Common myeloid progenitor, CD34-positive (primary cell): ENCODE data around the gene SH3YL1.
A peak's percentile ranks its signal among the peaks of the same experiment; 100 is the strongest.

ENCODE experiments used
- CTCF ChIA-PET: fragments of 350-600 bp; sonication (Branson Sonifier 250); formaldehyde crosslinking; loops from one replicate; lab custom pipeline; 2021; ENCODE audit warnings: antibody characterized with exemption; lab: Charles Lee
- POLR2A ChIA-PET: fragments of 350-600 bp; sonication (Branson Sonifier 250); formaldehyde crosslinking; loops from one replicate; lab custom pipeline; 2021; ENCODE audit warnings: antibody characterized with exemption; lab: Charles Lee
- DNase-seq, 3 donors: peaks; one replicate each; pipeline versions ENCODE4 v3.0.0 to v3.0.0-alpha.2; 2013
- H3K27ac ChIP-seq, 2 experiments: 1 replicate in 1 of 2; 2 replicates in 1 of 2; pipeline ENCODE4 v1.7.0; 2013; ENCODE audit warnings: inconsistent platforms in 2 of 2, low read length in 2 of 2, mild to moderate bottlenecking in 2 of 2, low read depth in 1 of 2, moderate library complexity in 1 of 2; ENCODE audit not compliant: severe bottlenecking in 2 of 2, insufficient read depth in 1 of 2, poor library complexity in 1 of 2
- H3K27me3 ChIP-seq, 5 experiments: replicated peaks in 2 of 5; 1 replicate in 3 of 5; 2 replicates in 2 of 5; pipeline versions ENCODE4 v1.6.1 to v1.7.0; 2013; ENCODE audit warnings: low read length in 4 of 5, mild to moderate bottlenecking in 2 of 5, moderate library complexity in 2 of 5, inconsistent platforms in 1 of 5; ENCODE audit not compliant: insufficient read depth in 5 of 5, control insufficient read depth in 4 of 5
- H3K36me3 ChIP-seq, 4 experiments: 1 replicate in 2 of 4; 2 replicates in 2 of 4; pipeline versions ENCODE4 v1.6.1 to v1.7.0; 2013; ENCODE audit warnings: low read length in 3 of 4, control low read depth in 1 of 4, mild to moderate bottlenecking in 1 of 4; ENCODE audit not compliant: control insufficient read depth in 4 of 4, insufficient read depth in 4 of 4
- H3K4me1 ChIP-seq, 4 experiments: 1 replicate in 3 of 4; 2 replicates in 1 of 4; pipeline versions ENCODE4 v1.6.1 to v1.7.1; 2013; ENCODE audit warnings: low read length in 3 of 4, mild to moderate bottlenecking in 3 of 4, control low read depth in 1 of 4, inconsistent platforms in 1 of 4, moderate library complexity in 1 of 4; ENCODE audit not compliant: control insufficient read depth in 4 of 4, insufficient read depth in 4 of 4; ENCODE audit errors: control extremely low read depth in 1 of 4
- H3K4me3 ChIP-seq, 7 experiments: 1 replicate in 4 of 7; 2 replicates in 3 of 7; pipeline versions ENCODE4 v1.5.1 to v1.7.0; 2013; ENCODE audit warnings: mild to moderate bottlenecking in 7 of 7, low read length in 6 of 7, moderate library complexity in 6 of 7, inconsistent platforms in 2 of 7, low read depth in 2 of 7, control low read depth in 1 of 7; ENCODE audit not compliant: insufficient read depth in 4 of 7, control insufficient read depth in 1 of 7; ENCODE audit errors: extremely low read depth in 1 of 7
- H3K9me3 ChIP-seq, 5 experiments: 1 replicate in 4 of 5; 2 replicates in 1 of 5; pipeline versions ENCODE4 v1.6.1 to v1.7.1; 2013; ENCODE audit warnings: low read length in 4 of 5, mild to moderate bottlenecking in 2 of 5, inconsistent platforms in 1 of 5, low read depth in 1 of 5, moderate library complexity in 1 of 5; ENCODE audit not compliant: control insufficient read depth in 4 of 5, insufficient read depth in 2 of 5; ENCODE audit errors: control extremely low read depth in 1 of 5
- WGBS: methylation state at CpG from one replicate; pipeline ENCODE4 v1.1.5; 2013; ENCODE audit not compliant: insufficient coverage; 5-methylcytosine and 5-hydroxymethylcytosine counted together

Gene SH3YL1

GRCh38 chr2:257842-258241 lies 6.0 kb downstream of the SH3YL1 start:
- no peak for DNase-seq
- H3K36me3 ChIP-seq: peaks cover 0 to 18% (median 6%) of the 10 kb centered on the region in 4 experiments
- H3K4me3 ChIP-seq: no peak overlapping the region
- WGBS: 100% methylated on average over 1 of the region's 2 CpGs
- no peak overlapping the region for H3K27ac ChIP-seq
- H3K4me1 ChIP-seq: no peaks in the 10 kb centered on the region
- H3K27me3 ChIP-seq: no peaks in the 10 kb centered on the region
- POLR2A ChIA-PET: no interaction called here
- CTCF ChIA-PET: interaction anchor here (0.9 to 5.8 kb wide), 2 partner anchors 11 to 32 kb away, joined by 3 to 23 read pairs; no protein-coding TSS in a partner anchor
- H3K9me3 ChIP-seq: peaks cover 0 to 17% (median 6%) of the 10 kb centered on the region in 5 experiments

- Histone ChIP-seq H3K27me3 (no peaks in the 10 kb centered on the region), H3K9me3 (peaks cover 0 to 17% (median 6%) of the 10 kb centered on the region in 5 experiments), H3K4me1 (no peaks in the 10 kb centered on the region), H3K4me3 (no peak overlapping the region), H3K36me3 (peaks cover 0 to 17% (median 6%) of the 10 kb centered on the region in 4 experiments), H3K27ac (no peak overlapping the region)
- ChIA-PET POLR2A (no interaction called here), CTCF (interaction anchor here (5.8 kb wide), 1 partner anchor 11 kb away, joined by 23 read pairs; no protein-coding TSS in a partner anchor)
- DNase-seq: peak in 2 of 3 donors; percentile 16 to 34
- 48% methylated on average over 2 of the region's 3 CpGs for WGBS
Measured at GRCh38 chr2:257429-257828, 6.4 kb downstream of the SH3YL1 start.

GRCh38 chr2:256094-256493 lies 7.7 kb downstream of the SH3YL1 start:
- H3K27me3 ChIP-seq: no peaks in the 10 kb centered on the region
- peaks cover 0 to 17% (median 6%) of the 10 kb centered on the region in 5 experiments for H3K9me3 ChIP-seq
- CTCF ChIA-PET: interaction anchor here (0.9 to 1.0 kb wide), 2 partner anchors 9 to 33 kb away, joined by 3 to 4 read pairs; no protein-coding TSS in a partner anchor
- no peaks in the 10 kb centered on the region for H3K4me1 ChIP-seq
- no peak for DNase-seq
- H3K4me3 ChIP-seq: no peak overlapping the region
- POLR2A ChIA-PET: no interaction called here
- 100% methylated on average over 1 of the region's 3 CpGs for WGBS
- no peak overlapping the region for H3K27ac ChIP-seq
- peaks cover 0 to 23% (median 5%) of the 10 kb centered on the region in 4 experiments for H3K36me3 ChIP-seq

GRCh38 chr2:255195-255594 lies 8.6 kb downstream of the SH3YL1 start:
- WGBS: 89% methylated on average over 1 of the region's 2 CpGs
- no peak overlapping the region for H3K27ac ChIP-seq
- ChIA-PET CTCF (interaction anchor here (0.9 to 1.0 kb wide), 2 partner anchors 8 to 34 kb away, joined by 3 to 4 read pairs; no protein-coding TSS in a partner anchor), POLR2A (no interaction called here)
- H3K9me3 ChIP-seq: peaks cover 0 to 16% (median 6%) of the 10 kb centered on the region in 5 experiments
- peaks cover 0 to 16% (median 3%) of the 10 kb centered on the region in 4 experiments for H3K36me3 ChIP-seq
- no peaks in the 10 kb centered on the region for H3K4me1 ChIP-seq
- no peaks in the 10 kb centered on the region for H3K27me3 ChIP-seq
- no peak for DNase-seq
- H3K4me3 ChIP-seq: no peak overlapping the region

GRCh38 chr2:254241-254640 lies 9.6 kb downstream of the SH3YL1 start:
- CTCF ChIA-PET: no interaction called here
- POLR2A ChIA-PET: no interaction called here
- DNase-seq: no peak

GRCh38 chr2:253202-253638 lies 10.6 kb downstream of the SH3YL1 start:
- Histone ChIP-seq H3K4me3 (no peak overlapping the region), H3K27ac (no peak overlapping the region), H3K27me3 (no peaks in the 10 kb centered on the region), H3K36me3 (peaks cover 0 to 14% (median 4%) of the 10 kb centered on the region in 4 experiments), H3K9me3 (peaks cover 0 to 6% (median 4%) of the 10 kb centered on the region in 5 experiments), H3K4me1 (no peaks in the 10 kb centered on the region)
- ChIA-PET CTCF (no interaction called here), POLR2A (no interaction called here)
- no peak for DNase-seq
- WGBS: 100% methylated on average over 5 of the region's 8 CpGs

More at GRCh38 chr2:254241-254640, 9.6 kb downstream of the SH3YL1 start:
- no peak overlapping the region for H3K4me3 ChIP-seq
- no peaks in the 10 kb centered on the region for H3K4me1 ChIP-seq
- H3K27me3 ChIP-seq: no peaks in the 10 kb centered on the region
- H3K36me3 ChIP-seq: peaks cover 2 to 20% (median 5%) of the 10 kb centered on the region in 4 experiments
- H3K27ac ChIP-seq: no peak overlapping the region
- WGBS: 98% methylated on average over 7 of the region's 7 CpGs
- H3K9me3 ChIP-seq: peaks cover 0 to 14% (median 6%) of the 10 kb centered on the region in 5 experiments

GRCh38 chr2:252001-252602 lies 11.7 kb downstream of the SH3YL1 start:
- POLR2A ChIA-PET: no interaction called here
- Histone ChIP-seq H3K4me3 (no peak overlapping the region), H3K4me1 (no peaks in the 10 kb centered on the region), H3K27me3 (no peaks in the 10 kb centered on the region), H3K27ac (no peak overlapping the region), H3K36me3 (peaks cover 0 to 14% (median 4%) of the 10 kb centered on the region in 4 experiments), H3K9me3 (no peaks in the 10 kb centered on the region)
- DNase-seq: no peak
- WGBS: 98% methylated on average over 5 of the region's 6 CpGs
- CTCF ChIA-PET: no interaction called here
